Upper lobe of right lung (tissue), 1 donor: ENCODE data around the gene KLHL2. TPM values are rescaled to one million over a fixed set of nuclear protein-coding genes. Genes with fewer than 3 reads are reported as not detected.
"Not testable (repeated sequence)": the region's sequence is repeated elsewhere in the genome, so short reads cannot be mapped to it uniquely, and the experiment has no call there.

Experiments used
- ATAC-seq: fragments of 200-7000 bp; cut with Tn5 transposase; one replicate; pipeline ENCODE4 v1.9.1; 2020; ENCODE audit warnings: mild to moderate bottlenecking, moderate library complexity
- DNase-seq: peaks from one replicate; pipeline ENCODE4 v3.0.0-alpha.2; 2020
- H3K27ac ChIP-seq: fragments of 200-600 bp; one replicate; pipeline ENCODE4 v1.8.0; 2022
- H3K27me3 ChIP-seq: fragments of 200-600 bp; one replicate; pipeline ENCODE4 v1.8.0; 2022; ENCODE audit warnings: mild to moderate bottlenecking
- H3K36me3 ChIP-seq: fragments of 200-600 bp; one replicate; pipeline ENCODE4 v1.8.0; 2022
- H3K4me1 ChIP-seq: fragments of 200-600 bp; one replicate; pipeline ENCODE4 v1.8.0; 2022
- H3K4me3 ChIP-seq: fragments of 200-600 bp; one replicate; pipeline ENCODE4 v1.8.0; 2022; ENCODE audit warnings: mild to moderate bottlenecking
- H3K9me3 ChIP-seq: fragments of 200-600 bp; one replicate; pipeline ENCODE4 v1.8.0; 2022
- intact Hi-C: fragments of 100-400 bp; cut with DNase I; formaldehyde crosslinking; loops from one replicate; pipeline ENCODE4 v1.11.0; 2022
- total RNA-seq: library from RNA; stranded (reverse); fragmentation: NEBNext Ultra II Directional; extraction: Animal tissue kit (Norgen Biotek cat#: 25700); gene quantifications from one replicate; pipeline ENCODE4 v1.2.1, GENCODE V29; 2021
- TF ChIP-seq, protein P1 (sequence below): fragments of 200-600 bp; IDR thresholded peaks from one replicate; pipeline ENCODE4 v1.8.0; 2022; ENCODE audit warnings: antibody characterized with exemption
- donor health status: DM: no; HTN: yes; CAD: no; lungs with severe emphysema.

KLHL2 gene
- total RNA-seq, 1 donor from 2014 or later, result 44.3 TPM

DNA sequence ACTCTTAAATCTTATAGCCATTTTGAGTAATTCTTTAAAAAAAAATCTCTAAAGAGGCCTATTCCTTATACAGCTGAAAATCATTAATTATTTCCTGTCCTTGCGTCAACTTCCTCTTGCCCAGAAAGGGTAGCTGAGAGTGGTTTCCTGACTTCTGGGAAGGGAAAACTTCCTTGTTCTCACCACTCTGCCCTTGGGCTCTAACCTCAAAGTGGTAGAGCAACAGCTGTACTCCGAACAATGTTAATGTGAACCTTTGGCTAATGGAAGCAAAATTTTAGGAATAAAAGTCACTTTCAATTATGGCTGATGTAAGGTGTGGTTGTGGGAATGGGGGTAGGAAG, 15.3 kb downstream of the KLHL2 start:
- H3K4me3 ChIP-seq, result no peak overlapping the region
- no peaks in the 10 kb centered on the region for H3K27me3 ChIP-seq
- H3K9me3 ChIP-seq, result no peaks in the 10 kb centered on the region
- ATAC-seq (peak; percentile 93), DNase-seq (no peak)
- H3K36me3 ChIP-seq, result no peaks in the 10 kb centered on the region
- H3K27ac ChIP-seq, result peak overlapping the region; percentile 72
- peaks cover 23% of the 10 kb centered on the region for H3K4me1 ChIP-seq
- TF ChIP-seq, protein P1, sequence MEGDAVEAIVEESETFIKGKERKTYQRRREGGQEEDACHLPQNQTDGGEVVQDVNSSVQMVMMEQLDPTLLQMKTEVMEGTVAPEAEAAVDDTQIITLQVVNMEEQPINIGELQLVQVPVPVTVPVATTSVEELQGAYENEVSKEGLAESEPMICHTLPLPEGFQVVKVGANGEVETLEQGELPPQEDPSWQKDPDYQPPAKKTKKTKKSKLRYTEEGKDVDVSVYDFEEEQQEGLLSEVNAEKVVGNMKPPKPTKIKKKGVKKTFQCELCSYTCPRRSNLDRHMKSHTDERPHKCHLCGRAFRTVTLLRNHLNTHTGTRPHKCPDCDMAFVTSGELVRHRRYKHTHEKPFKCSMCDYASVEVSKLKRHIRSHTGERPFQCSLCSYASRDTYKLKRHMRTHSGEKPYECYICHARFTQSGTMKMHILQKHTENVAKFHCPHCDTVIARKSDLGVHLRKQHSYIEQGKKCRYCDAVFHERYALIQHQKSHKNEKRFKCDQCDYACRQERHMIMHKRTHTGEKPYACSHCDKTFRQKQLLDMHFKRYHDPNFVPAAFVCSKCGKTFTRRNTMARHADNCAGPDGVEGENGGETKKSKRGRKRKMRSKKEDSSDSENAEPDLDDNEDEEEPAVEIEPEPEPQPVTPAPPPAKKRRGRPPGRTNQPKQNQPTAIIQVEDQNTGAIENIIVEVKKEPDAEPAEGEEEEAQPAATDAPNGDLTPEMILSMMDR, result no peak
- intact Hi-C loops, result no loop called here

DNA sequence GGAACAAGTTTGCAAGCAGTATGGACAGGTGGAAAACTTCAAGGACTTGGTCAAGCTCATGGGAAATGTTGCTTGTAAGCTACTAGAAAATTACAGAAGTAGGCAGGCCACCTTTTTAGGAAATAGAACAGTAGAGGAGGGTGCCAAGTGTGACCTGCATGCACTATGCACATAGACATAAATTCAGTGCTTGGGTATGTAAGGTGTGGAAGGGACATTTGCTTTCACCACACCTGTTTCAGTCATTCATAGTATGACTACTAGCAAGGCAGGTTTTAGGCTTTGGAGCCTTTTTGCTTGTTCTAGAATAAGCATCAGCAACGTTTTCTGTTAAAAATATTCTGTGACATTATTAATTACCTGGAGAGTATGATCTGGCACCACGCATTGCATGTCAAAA, 20.0 kb downstream of the KLHL2 start:
- intact Hi-C loops, ATAC-seq, H3K27ac ChIP-seq, DNase-seq, H3K9me3 ChIP-seq, H3K4me3 ChIP-seq, H3K27me3 ChIP-seq, H3K4me1 ChIP-seq, H3K36me3 ChIP-seq: not testable (repeated sequence)

DNA sequence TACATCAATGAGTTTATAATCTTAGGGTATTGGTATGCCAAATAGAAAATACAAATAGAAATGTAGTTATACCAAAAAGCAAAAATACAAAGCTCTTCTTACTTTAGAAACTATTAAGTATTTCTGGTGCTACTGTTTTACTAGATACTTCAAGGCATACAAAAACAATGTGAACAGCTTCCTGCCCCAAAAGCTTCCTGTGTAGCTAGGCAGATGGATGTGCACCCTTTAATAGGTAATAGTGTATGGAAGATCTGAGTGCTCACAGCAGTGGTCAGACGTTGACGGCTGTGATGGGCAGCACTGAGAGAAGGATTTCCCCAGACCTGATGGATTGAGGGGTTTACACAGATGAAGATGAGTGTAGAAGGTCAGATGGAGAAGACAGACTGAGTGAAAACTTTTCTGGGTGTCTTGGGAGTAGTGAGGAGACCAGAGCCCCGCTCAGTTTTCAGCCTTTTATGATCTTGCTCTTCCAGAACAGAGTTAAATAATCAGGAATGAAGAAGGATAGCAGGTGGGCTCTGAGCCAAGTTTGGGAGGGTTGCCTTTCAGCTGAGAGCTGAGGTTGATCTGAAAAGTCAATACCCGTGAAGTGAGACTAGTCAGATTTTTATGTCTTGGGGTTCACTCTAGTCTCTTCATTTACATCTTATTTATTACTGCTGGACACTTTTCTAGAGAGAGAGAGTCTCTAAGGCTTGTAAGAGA, 22.3 kb downstream of the KLHL2 start:
- H3K4me1 ChIP-seq, H3K27me3 ChIP-seq, H3K4me3 ChIP-seq, H3K9me3 ChIP-seq, DNase-seq, H3K27ac ChIP-seq, intact Hi-C loops, ATAC-seq, H3K36me3 ChIP-seq: not testable (repeated sequence)

DNA sequence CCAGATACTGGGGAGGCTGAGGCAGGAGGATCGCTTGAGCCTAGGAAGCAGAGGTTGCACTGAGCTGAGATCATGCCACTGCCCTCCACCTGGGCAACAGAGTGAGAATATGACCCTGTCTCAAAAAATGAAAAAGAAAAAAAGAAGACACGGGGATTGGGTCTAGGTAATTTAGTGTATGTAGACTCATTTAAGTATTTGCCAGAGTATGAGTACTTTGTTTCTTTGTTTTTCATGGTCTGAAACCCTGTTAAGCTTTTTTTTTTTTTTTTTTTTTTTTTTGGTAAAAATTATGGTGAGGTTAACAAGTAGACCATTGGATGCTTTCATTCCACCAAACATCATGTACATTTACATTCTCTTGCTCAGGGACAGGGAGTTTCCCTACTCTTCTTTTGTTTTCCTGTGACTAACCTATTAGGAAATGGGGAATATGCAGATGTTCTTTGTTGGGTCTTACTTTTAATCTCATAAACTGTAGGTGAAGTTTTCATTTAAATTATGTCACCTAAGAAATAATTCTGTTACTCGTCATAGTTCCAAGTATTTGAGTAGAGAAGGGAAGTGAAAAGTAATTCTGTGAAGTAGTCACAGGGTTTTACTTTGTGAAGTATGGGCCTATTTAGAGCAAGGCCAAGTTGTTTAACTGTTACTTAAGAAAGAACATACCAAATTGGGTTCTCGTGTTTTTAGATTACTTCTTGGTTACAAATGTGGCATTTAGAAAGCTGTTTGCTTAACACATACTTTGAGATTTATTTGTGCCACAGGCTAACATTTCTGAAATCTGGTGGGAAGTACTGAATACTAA, 25.5 kb downstream of the KLHL2 start:
- H3K4me1 ChIP-seq, H3K4me3 ChIP-seq, intact Hi-C loops, H3K27ac ChIP-seq, H3K36me3 ChIP-seq, DNase-seq, H3K9me3 ChIP-seq, H3K27me3 ChIP-seq: not testable (repeated sequence)
- peak; percentile 65 for ATAC-seq

DNA sequence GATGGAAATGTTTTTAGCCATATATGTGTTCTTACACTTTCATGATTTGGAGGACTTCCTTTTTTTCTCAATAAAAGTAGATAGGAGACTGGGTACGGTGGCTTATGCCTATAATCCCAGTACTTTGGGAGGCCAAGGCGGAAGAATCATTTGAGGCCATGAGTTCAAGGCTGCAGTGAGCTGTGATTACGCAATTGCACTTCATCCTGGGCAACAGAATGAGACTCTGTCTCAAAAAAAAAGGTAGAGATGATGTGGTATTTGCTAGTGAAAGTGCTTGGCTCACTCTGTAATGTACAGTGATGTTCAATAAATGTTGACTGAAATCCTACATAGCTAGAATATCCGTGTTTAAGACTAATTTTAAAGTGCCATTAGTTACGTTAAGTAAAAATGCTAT, 27.4 kb downstream of the KLHL2 start:
- TF ChIP-seq, protein P1, result no peak
- ATAC-seq (no peak), DNase-seq (no peak)
- intact Hi-C loops, result no loop called here
- Histone ChIP-seq H3K4me3 (no peak overlapping the region), H3K36me3 (peaks cover 8% of the 10 kb centered on the region), H3K9me3 (no peaks in the 10 kb centered on the region), H3K27ac (no peak overlapping the region), H3K27me3 (no peaks in the 10 kb centered on the region), H3K4me1 (no peaks in the 10 kb centered on the region)

DNA sequence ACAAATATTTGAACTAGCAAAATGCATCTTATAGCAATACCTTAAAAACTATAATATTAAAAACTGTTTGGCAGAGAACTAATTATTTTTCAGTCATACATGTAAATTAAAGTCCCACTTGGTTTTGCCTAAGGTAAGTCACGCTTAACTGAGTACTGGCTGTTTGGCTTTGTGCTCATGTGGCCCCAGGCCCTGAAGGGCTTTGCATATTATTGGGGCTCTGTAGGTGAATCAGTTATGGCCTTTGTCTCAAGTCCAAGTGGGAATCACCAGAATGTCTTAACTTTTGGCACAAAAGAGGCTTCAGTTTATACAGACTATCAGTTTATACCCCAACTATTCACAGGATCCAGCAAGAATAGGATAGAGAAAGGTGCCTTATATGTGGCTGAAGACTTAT, 29.5 kb downstream of the KLHL2 start:
- ATAC-seq, DNase-seq, H3K36me3 ChIP-seq: not testable (repeated sequence)

DNA sequence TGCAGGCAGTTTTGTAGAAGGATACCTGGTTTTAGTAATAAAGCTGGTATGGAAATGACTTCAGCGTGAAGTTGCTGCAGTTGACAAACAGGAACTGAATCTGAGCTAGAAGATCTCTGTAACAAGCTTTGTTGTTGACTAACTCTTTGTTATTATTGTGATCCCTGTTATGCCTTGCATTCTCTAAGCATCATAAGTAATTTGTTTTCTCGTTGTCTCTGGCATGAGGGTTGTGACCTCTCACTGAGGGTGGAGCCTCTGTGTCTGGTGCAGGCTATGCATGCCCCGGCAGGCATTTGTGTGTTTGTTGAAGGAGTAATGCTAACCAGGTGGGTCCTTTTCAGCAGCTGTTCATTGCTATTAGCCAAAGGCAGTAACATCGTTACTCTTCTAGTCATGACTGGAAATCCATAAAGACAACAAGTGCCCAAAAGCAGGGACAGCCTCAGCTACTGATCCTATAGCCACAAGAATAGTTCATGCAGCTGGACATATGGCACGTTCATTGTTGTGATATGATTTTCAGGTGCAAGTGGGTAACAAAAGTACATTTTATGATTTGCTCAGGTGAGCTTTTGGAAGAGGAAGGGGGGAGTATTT, 30.8 kb downstream of the KLHL2 start:
- H3K36me3 ChIP-seq, DNase-seq, H3K9me3 ChIP-seq, H3K27me3 ChIP-seq, H3K4me1 ChIP-seq, H3K4me3 ChIP-seq, H3K27ac ChIP-seq, intact Hi-C loops: not testable (repeated sequence)
- ATAC-seq, result peak; percentile 15

More for the DNA sequence above, 29.5 kb downstream of the KLHL2 start:
- H3K9me3 ChIP-seq, H3K27me3 ChIP-seq, H3K4me3 ChIP-seq, H3K27ac ChIP-seq, intact Hi-C loops, H3K4me1 ChIP-seq: not testable (repeated sequence)

DNA sequence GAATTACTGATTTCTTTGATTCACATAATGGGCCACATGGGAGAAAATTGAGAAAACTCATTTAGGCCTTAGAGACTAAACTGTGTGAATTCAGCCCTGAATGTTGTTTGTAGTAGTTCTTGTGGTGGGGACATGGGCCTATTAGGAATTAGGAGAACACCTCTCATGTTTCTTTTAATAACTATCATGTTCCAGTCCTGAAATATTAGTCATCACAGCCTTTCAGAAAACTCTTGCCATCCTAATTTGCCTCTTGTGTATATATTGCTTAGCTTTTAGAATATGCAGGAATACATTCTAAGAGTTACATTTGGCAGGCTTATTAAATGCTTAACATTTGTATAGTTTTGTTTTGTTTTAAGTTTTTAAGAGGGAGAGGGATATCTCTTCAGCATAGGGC, 33.4 kb downstream of the KLHL2 start:
- H3K27me3 ChIP-seq, intact Hi-C loops, H3K9me3 ChIP-seq, H3K4me3 ChIP-seq, ATAC-seq, H3K4me1 ChIP-seq, H3K27ac ChIP-seq, H3K36me3 ChIP-seq, DNase-seq: not testable (repeated sequence)

DNA sequence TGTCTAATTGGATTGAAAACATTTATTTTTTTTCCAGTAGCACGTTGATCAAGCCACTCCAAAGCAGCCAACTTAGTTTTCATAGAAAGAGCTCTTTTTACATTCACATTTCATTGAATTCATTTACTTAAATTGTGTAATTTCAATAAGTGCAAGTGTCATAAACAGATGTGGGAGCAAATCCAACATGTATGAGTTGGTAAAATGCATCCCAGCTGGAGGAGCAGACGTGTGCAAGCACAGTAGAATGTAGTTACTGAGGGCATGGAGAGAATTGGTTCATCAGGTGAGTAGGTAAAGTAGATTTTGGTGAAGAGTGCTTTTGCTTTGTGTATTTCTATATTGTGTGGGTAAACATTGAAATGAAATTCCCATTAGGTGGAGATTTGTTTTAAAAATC, 36.8 kb downstream of the KLHL2 start:
- H3K27ac ChIP-seq, DNase-seq, ATAC-seq, H3K4me3 ChIP-seq, intact Hi-C loops, H3K27me3 ChIP-seq, H3K9me3 ChIP-seq, H3K36me3 ChIP-seq: not testable (repeated sequence)
- H3K4me1 ChIP-seq, result peaks cover 10% of the 10 kb centered on the region

DNA sequence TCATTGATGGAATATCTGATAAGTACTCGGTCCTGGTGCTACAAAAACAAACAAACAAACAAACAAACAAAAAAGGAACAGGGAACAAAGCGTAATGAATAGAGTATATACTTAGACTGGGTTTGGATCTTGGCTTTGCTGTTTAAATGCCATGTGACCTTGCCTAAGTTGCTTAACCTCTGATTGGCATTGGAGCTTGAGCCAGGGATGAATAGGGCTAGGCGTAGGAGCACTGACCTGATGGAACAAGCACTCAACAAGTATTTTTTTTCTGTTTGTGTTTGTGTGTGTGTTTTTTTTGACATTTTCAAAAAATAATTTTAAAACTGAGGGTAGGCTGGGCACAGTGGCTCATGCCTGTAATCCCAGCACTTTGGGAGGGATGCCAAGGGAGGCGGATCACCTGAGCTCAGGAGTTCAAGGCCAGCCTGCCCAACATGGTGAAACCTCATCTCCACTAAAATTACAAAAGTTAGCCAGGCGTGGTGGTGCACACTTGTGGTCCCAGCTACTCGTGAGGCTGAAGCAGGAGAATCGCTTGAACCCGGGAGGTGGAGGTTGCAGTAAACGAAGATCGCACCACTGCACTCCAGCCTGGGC, 37.3 kb downstream of the KLHL2 start:
- H3K27ac ChIP-seq, H3K27me3 ChIP-seq, H3K9me3 ChIP-seq, H3K36me3 ChIP-seq, ATAC-seq, DNase-seq, intact Hi-C loops, H3K4me3 ChIP-seq: not testable (repeated sequence)
- H3K4me1 ChIP-seq, result peaks cover 10% of the 10 kb centered on the region
